ENCODE data around the gene SNX5.

The SNX5 gene

GRCh38 chr20:17911927-17912326 lies 56.7 kb downstream of the SNX5 start:
- H3K4me3 ChIP-seq (ENCODE audit: low read length): no peak overlapping the region
- peaks cover 2% of the 10 kb centered on the region for H3K4me1 ChIP-seq (ENCODE audit: control insufficient read depth, insufficient read depth, low read length)
- H3K9ac ChIP-seq (ENCODE audit: low read length): no peak overlapping the region
- H3K27ac ChIP-seq (ENCODE audit: low read depth, low read length): no peak overlapping the region
- H3K27me3 ChIP-seq (ENCODE audit: control insufficient read depth, insufficient read depth, low read length): no peaks in the 10 kb centered on the region
- no peaks in the 10 kb centered on the region for H3K36me3 ChIP-seq (ENCODE audit: control insufficient read depth, insufficient read depth, low read length)

GRCh38 chr20:17910828-17911294 lies 57.7 kb downstream of the SNX5 start:
- no peak overlapping the region for H3K9ac ChIP-seq (ENCODE audit: low read length)
- no peak overlapping the region for H3K4me3 ChIP-seq (ENCODE audit: low read length)
- peak overlapping the region; percentile 1 for H3K27ac ChIP-seq (ENCODE audit: low read depth, low read length)
- H3K36me3 ChIP-seq (ENCODE audit: control insufficient read depth, insufficient read depth, low read length): no peaks in the 10 kb centered on the region
- peaks cover 2% of the 10 kb centered on the region for H3K4me1 ChIP-seq (ENCODE audit: control insufficient read depth, insufficient read depth, low read length)
- no peaks in the 10 kb centered on the region for H3K27me3 ChIP-seq (ENCODE audit: control insufficient read depth, insufficient read depth, low read length)

- Histone ChIP-seq H3K4me3 (ENCODE audit: low read length) (no peak overlapping the region), H3K36me3 (ENCODE audit: control insufficient read depth, insufficient read depth, low read length) (no peaks in the 10 kb centered on the region), H3K27ac (ENCODE audit: low read depth, low read length) (peak overlapping the region; percentile 1), H3K9ac (ENCODE audit: low read length) (no peak overlapping the region), H3K27me3 (ENCODE audit: control insufficient read depth, insufficient read depth, low read length) (no peaks in the 10 kb centered on the region), H3K4me1 (ENCODE audit: control insufficient read depth, insufficient read depth, low read length) (peaks cover 2% of the 10 kb centered on the region)
These were observed 58.7 kb downstream of the SNX5 start for GRCh38 chr20:17909869-17910321.

GRCh38 chr20:17905544-17905943 lies 63.0 kb downstream of the SNX5 start:
- no peak overlapping the region for H3K9ac ChIP-seq (ENCODE audit: low read length)
- no peaks in the 10 kb centered on the region for H3K4me1 ChIP-seq (ENCODE audit: control insufficient read depth, insufficient read depth, low read length)
- no peaks in the 10 kb centered on the region for H3K27me3 ChIP-seq (ENCODE audit: control insufficient read depth, insufficient read depth, low read length)
- no peak overlapping the region for H3K4me3 ChIP-seq (ENCODE audit: low read length)
- H3K27ac ChIP-seq (ENCODE audit: low read depth, low read length): no peak overlapping the region
- H3K36me3 ChIP-seq (ENCODE audit: control insufficient read depth, insufficient read depth, low read length): no peaks in the 10 kb centered on the region

- Histone ChIP-seq H3K27ac (ENCODE audit: low read depth, low read length) (no peak overlapping the region), H3K9ac (ENCODE audit: low read length) (no peak overlapping the region), H3K27me3 (ENCODE audit: control insufficient read depth, insufficient read depth, low read length) (no peaks in the 10 kb centered on the region)
These were observed 64.6 kb downstream of the SNX5 start for GRCh38 chr20:17904027-17904426.

GRCh38 chr20:17902531-17903083 lies 66.0 kb downstream of the SNX5 start:
- H3K9ac ChIP-seq (ENCODE audit: low read length): no peak overlapping the region

More at GRCh38 chr20:17904027-17904426, 64.6 kb downstream of the SNX5 start:
- Histone ChIP-seq H3K36me3 (ENCODE audit: control insufficient read depth, insufficient read depth, low read length) (no peaks in the 10 kb centered on the region), H3K4me1 (ENCODE audit: control insufficient read depth, insufficient read depth, low read length) (no peaks in the 10 kb centered on the region), H3K4me3 (ENCODE audit: low read length) (no peak overlapping the region)

GRCh38 chr20:17901971-17902370 lies 66.6 kb downstream of the SNX5 start:
- no peak overlapping the region for H3K27ac ChIP-seq (ENCODE audit: low read depth, low read length)
- no peaks in the 10 kb centered on the region for H3K4me1 ChIP-seq (ENCODE audit: control insufficient read depth, insufficient read depth, low read length)
- H3K27me3 ChIP-seq (ENCODE audit: control insufficient read depth, insufficient read depth, low read length): no peaks in the 10 kb centered on the region
- H3K9ac ChIP-seq (ENCODE audit: low read length): no peak overlapping the region
- H3K4me3 ChIP-seq (ENCODE audit: low read length): no peak overlapping the region
- no peaks in the 10 kb centered on the region for H3K36me3 ChIP-seq (ENCODE audit: control insufficient read depth, insufficient read depth, low read length)

More at GRCh38 chr20:17902531-17903083, 66.0 kb downstream of the SNX5 start:
- H3K4me1 ChIP-seq (ENCODE audit: control insufficient read depth, insufficient read depth, low read length): no peaks in the 10 kb centered on the region
- H3K36me3 ChIP-seq (ENCODE audit: control insufficient read depth, insufficient read depth, low read length): no peaks in the 10 kb centered on the region
- no peak overlapping the region for H3K4me3 ChIP-seq (ENCODE audit: low read length)
- H3K27me3 ChIP-seq (ENCODE audit: control insufficient read depth, insufficient read depth, low read length): no peaks in the 10 kb centered on the region
- no peak overlapping the region for H3K27ac ChIP-seq (ENCODE audit: low read depth, low read length)

- Histone ChIP-seq H3K9ac (ENCODE audit: low read length) (no peak overlapping the region), H3K4me3 (ENCODE audit: low read length) (no peak overlapping the region), H3K4me1 (ENCODE audit: control insufficient read depth, insufficient read depth, low read length) (peaks cover 5% of the 10 kb centered on the region), H3K27me3 (ENCODE audit: control insufficient read depth, insufficient read depth, low read length) (no peaks in the 10 kb centered on the region), H3K27ac (ENCODE audit: low read depth, low read length) (no peak overlapping the region), H3K36me3 (ENCODE audit: control insufficient read depth, insufficient read depth, low read length) (no peaks in the 10 kb centered on the region)
These were observed 70.0 kb downstream of the SNX5 start for GRCh38 chr20:17898548-17898994.

- no peaks in the 10 kb centered on the region for H3K36me3 ChIP-seq (ENCODE audit: control insufficient read depth, insufficient read depth, low read length)
- no peak overlapping the region for H3K4me3 ChIP-seq (ENCODE audit: low read length)
- H3K27ac ChIP-seq (ENCODE audit: low read depth, low read length): no peak overlapping the region
- H3K4me1 ChIP-seq (ENCODE audit: control insufficient read depth, insufficient read depth, low read length): peaks cover 5% of the 10 kb centered on the region
- no peak overlapping the region for H3K9ac ChIP-seq (ENCODE audit: low read length)
- no peaks in the 10 kb centered on the region for H3K27me3 ChIP-seq (ENCODE audit: control insufficient read depth, insufficient read depth, low read length)
These were observed 70.9 kb downstream of the SNX5 start for GRCh38 chr20:17897566-17898307.

GRCh38 chr20:17896771-17897369 lies 71.7 kb downstream of the SNX5 start:
- Histone ChIP-seq H3K9ac (ENCODE audit: low read length) (no peak overlapping the region), H3K27me3 (ENCODE audit: control insufficient read depth, insufficient read depth, low read length) (no peaks in the 10 kb centered on the region), H3K36me3 (ENCODE audit: control insufficient read depth, insufficient read depth, low read length) (no peaks in the 10 kb centered on the region), H3K27ac (ENCODE audit: low read depth, low read length) (peak overlapping the region; percentile 68), H3K4me3 (ENCODE audit: low read length) (no peak overlapping the region), H3K4me1 (ENCODE audit: control insufficient read depth, insufficient read depth, low read length) (peaks cover 5% of the 10 kb centered on the region)

GRCh38 chr20:17896193-17896723 lies 72.3 kb downstream of the SNX5 start:
- no peak overlapping the region for H3K4me3 ChIP-seq (ENCODE audit: low read length)

GRCh38 chr20:17895641-17896171 lies 72.9 kb downstream of the SNX5 start:
- Histone ChIP-seq H3K27ac (ENCODE audit: low read depth, low read length) (peak overlapping the region; percentile 68), H3K4me1 (ENCODE audit: control insufficient read depth, insufficient read depth, low read length) (peaks cover 5% of the 10 kb centered on the region), H3K36me3 (ENCODE audit: control insufficient read depth, insufficient read depth, low read length) (no peaks in the 10 kb centered on the region), H3K27me3 (ENCODE audit: control insufficient read depth, insufficient read depth, low read length) (no peaks in the 10 kb centered on the region), H3K9ac (ENCODE audit: low read length) (no peak overlapping the region), H3K4me3 (ENCODE audit: low read length) (peak overlapping the region; percentile 37)

More at GRCh38 chr20:17896193-17896723, 72.3 kb downstream of the SNX5 start:
- Histone ChIP-seq H3K27me3 (ENCODE audit: control insufficient read depth, insufficient read depth, low read length) (no peaks in the 10 kb centered on the region), H3K4me1 (ENCODE audit: control insufficient read depth, insufficient read depth, low read length) (peaks cover 5% of the 10 kb centered on the region), H3K36me3 (ENCODE audit: control insufficient read depth, insufficient read depth, low read length) (no peaks in the 10 kb centered on the region), H3K9ac (ENCODE audit: low read length) (no peak overlapping the region), H3K27ac (ENCODE audit: low read depth, low read length) (peak overlapping the region; percentile 68)
